HepG2 (cell line): Measurements from ENCODE around the gene FLAD1. TPM values are rescaled to one million over a fixed set of nuclear protein-coding genes. Genes with fewer than 3 reads are reported as not detected.

Experiments
- BRF2 ChIP-seq: sonication (generic); formaldehyde crosslinking; IDR thresholded peaks from 2 replicates; pipeline ENCODE4 v1.8.1; 2022; ENCODE audit warnings: mild to moderate bottlenecking, missing genetic modification reagents
- GABPB1 ChIP-seq: IDR thresholded peaks from 2 replicates; pipeline ENCODE4 v1.6.1; 2016; ENCODE audit warnings: mild to moderate bottlenecking, missing genetic modification reagents, moderate library complexity, missing compliant biosample characterization
- GZF1 ChIP-seq: sonication (generic); formaldehyde crosslinking; IDR thresholded peaks from 2 replicates; pipeline ENCODE4 v1.5.1; 2020; ENCODE audit warnings: mild to moderate bottlenecking, missing genetic modification reagents
- ISL2 ChIP-seq: sonication (generic); formaldehyde crosslinking; IDR thresholded peaks from 2 replicates; pipeline ENCODE4 v1.5.0; 2020; ENCODE audit warnings: missing genetic modification reagents
- KDM6A ChIP-seq: IDR thresholded peaks from 2 replicates; pipeline ENCODE4 v1.6.1; 2016; ENCODE audit warnings: low read depth
- KLF15 ChIP-seq: sonication (generic); formaldehyde crosslinking; IDR thresholded peaks from 2 replicates; pipeline ENCODE4 v1.8.1; 2023; ENCODE audit warnings: borderline replicate concordance, mild to moderate bottlenecking, inconsistent platforms, missing genetic modification reagents, mixed read lengths
- KMT2B ChIP-seq: IDR thresholded peaks from 2 replicates; pipeline ENCODE4 v1.6.1; 2016; ENCODE audit warnings: missing genetic modification reagents, missing compliant biosample characterization
- LCORL ChIP-seq, 2 experiments: fragments of 450-650 bp in 1 of 2; sonication (generic) in 1 of 2; formaldehyde crosslinking in 1 of 2; IDR thresholded peaks; 2 replicates each; pipeline versions ENCODE4 v1.5.0 to v1.6.1; 2017 to 2020; ENCODE audit warnings: antibody characterized with exemption in 1 of 2, missing genetic modification reagents in 1 of 2
- MIER3 ChIP-seq: IDR thresholded peaks from 2 replicates; pipeline ENCODE4 v1.6.1; 2016; ENCODE audit warnings: missing compliant biosample characterization, borderline replicate concordance
- MLLT10 ChIP-seq: sonication (generic); formaldehyde crosslinking; IDR thresholded peaks from 2 replicates; pipeline ENCODE4 v1.4.0; 2020; ENCODE audit warnings: missing genetic modification reagents
- MYC ChIP-seq: sonication (generic); formaldehyde crosslinking; IDR thresholded peaks from 2 replicates; pipeline ENCODE4 v1.9.0; 2021; ENCODE audit warnings: missing genetic modification reagents, borderline replicate concordance
- RBAK ChIP-seq: sonication (generic); formaldehyde crosslinking; IDR thresholded peaks from 2 replicates; pipeline ENCODE4 v1.5.1; 2020; ENCODE audit warnings: mild to moderate bottlenecking, missing genetic modification reagents
- TAF15 ChIP-seq: fragments of 200-400 bp; formaldehyde crosslinking; IDR thresholded peaks from one replicate; pipeline ENCODE4 v1.6.1; 2018; ENCODE audit warnings: mild to moderate bottlenecking, low read depth, low read length; ENCODE audit not compliant: poor library complexity, severe bottlenecking
- TARDBP ChIP-seq: sonication (generic); formaldehyde crosslinking; IDR thresholded peaks from 2 replicates; pipeline ENCODE4 v1.8.0; 2022; ENCODE audit warnings: mild to moderate bottlenecking, missing genetic modification reagents
- TEAD3 ChIP-seq: optimal IDR thresholded peaks from 2 replicates; pipeline ENCODE3; 2016; ENCODE audit warnings: borderline replicate concordance
- TFAP4 ChIP-seq: sonication (generic); IDR thresholded peaks from 2 replicates; pipeline ENCODE4 v1.6.1; 2016; ENCODE audit warnings: low read depth, borderline replicate concordance
- ZBTB2 ChIP-seq: sonication (generic); formaldehyde crosslinking; IDR thresholded peaks from 2 replicates; pipeline ENCODE4 v1.8.0; 2022; ENCODE audit warnings: low read depth, missing genetic modification reagents
- ZBTB46 ChIP-seq: sonication (generic); formaldehyde crosslinking; IDR thresholded peaks from 2 replicates; pipeline ENCODE4 v1.4.0; 2020; ENCODE audit warnings: mild to moderate bottlenecking, missing genetic modification reagents, borderline replicate concordance
- ZNF225 ChIP-seq: sonication (generic); formaldehyde crosslinking; IDR thresholded peaks from 2 replicates; pipeline ENCODE4 v1.4.0; 2020; ENCODE audit warnings: mild to moderate bottlenecking, missing genetic modification reagents
- ZNF333 ChIP-seq: sonication (generic); formaldehyde crosslinking; IDR thresholded peaks from 2 replicates; pipeline ENCODE4 v1.4.0; 2020; ENCODE audit warnings: mild to moderate bottlenecking, missing genetic modification reagents, borderline replicate concordance
- ZNF510 ChIP-seq: sonication (generic); formaldehyde crosslinking; IDR thresholded peaks from 2 replicates; pipeline ENCODE4 v1.4.0; 2020; ENCODE audit warnings: low read depth, mild to moderate bottlenecking, missing genetic modification reagents
- ZNF547 ChIP-seq: sonication (generic); formaldehyde crosslinking; IDR thresholded peaks from 2 replicates; pipeline ENCODE4 v1.5.1; 2020; ENCODE audit warnings: mild to moderate bottlenecking, missing genetic modification reagents
- ZNF557 ChIP-seq: sonication (generic); formaldehyde crosslinking; IDR thresholded peaks from 2 replicates; pipeline ENCODE4 v1.4.0; 2020; ENCODE audit warnings: missing genetic modification reagents
- ZNF564 ChIP-seq: sonication (generic); formaldehyde crosslinking; IDR thresholded peaks from 2 replicates; pipeline ENCODE4 v1.8.1; 2023; ENCODE audit warnings: mild to moderate bottlenecking, missing genetic modification reagents
- ZNF674 ChIP-seq: sonication (generic); formaldehyde crosslinking; IDR thresholded peaks from 2 replicates; pipeline ENCODE4 v1.5.0; 2020; ENCODE audit warnings: low read depth, mild to moderate bottlenecking, missing genetic modification reagents
- ZNF678 ChIP-seq: sonication (generic); formaldehyde crosslinking; IDR thresholded peaks from 2 replicates; pipeline ENCODE4 v1.4.0; 2020; ENCODE audit warnings: mild to moderate bottlenecking, missing genetic modification reagents
- ZNF746 ChIP-seq: sonication (generic); formaldehyde crosslinking; IDR thresholded peaks from 2 replicates; pipeline ENCODE4 v1.8.0; 2022; ENCODE audit warnings: mild to moderate bottlenecking, missing genetic modification reagents
- polyA plus RNA-seq, 8 experiments: library from polyadenylated mRNA; depleted of rRNA in 3 of 8; stranded (reverse) in 7 of 8; unstranded in 1 of 8; fragments of >200 nt; fragmentation: Illumina TruSeq in 4 of 8; extraction: Trizol in 4 of 8; gene quantifications; 2 replicates each; pipeline versions ENCODE4 v1.2.1 to v1.2.3, GENCODE V29; 2011 to 2016; ENCODE audit warnings: low read depth in 4 of 8, missing spikeins in 1 of 8, mixed read lengths in 1 of 8; ENCODE audit not compliant: insufficient read depth in 1 of 8
- total RNA-seq, 5 experiments: library from RNA; depleted of rRNA; stranded (reverse); fragments of >200 nt; fragmentation: Illumina TruSeq; extraction: Trizol; gene quantifications; 2 replicates each; pipeline ENCODE4 v1.2.3, GENCODE V29; 2016; ENCODE audit warnings: low read depth in 1 of 5

FLAD1 gene
- total and polyA plus RNA-seq, 2 of the 13 experiments (the other 11 are each of a cell fraction or from before 2014, with no cell fraction given) = 25.9 to 32.8 TPM

- TF ChIP-seq ZBTB46 (CRISPR knock-in tag) = peak; percentile 97
- no peak for TF ChIP-seq KDM6A (CRISPR knock-in tag)
- peak; percentile 83; the same call in 1 of the 2 replicates for TF ChIP-seq KMT2B (CRISPR knock-in tag)
- TF ChIP-seq MLLT10 (CRISPR knock-in tag) = no peak
- TF ChIP-seq ZBTB2 (CRISPR knock-in tag) = peak; percentile 96
- peak; percentile 99 for TF ChIP-seq BRF2 (CRISPR knock-in tag)
- TF ChIP-seq TARDBP (CRISPR knock-in tag) = peak; percentile 97
- peak; percentile 94; the same call in 1 of the 2 replicates for TF ChIP-seq ZNF674
- TF ChIP-seq ZNF547 (CRISPR knock-in tag) = peak; percentile 99
- TF ChIP-seq ZNF510 (CRISPR knock-in tag) = peak; percentile 100
- TF ChIP-seq RBAK (CRISPR knock-in tag) = peak; percentile 80; the same call in 1 of the 2 replicates
- peak; percentile 97; the same call in 1 of the 2 replicates for TF ChIP-seq KLF15
- 0 out of 2 replicates have a peak, but pooled peaks have one; percentile 88 for TF ChIP-seq ZNF333
- TF ChIP-seq MYC (CRISPR knock-in tag) = peak; percentile 95
- peak; percentile 97 for TF ChIP-seq ZNF557 (CRISPR knock-in tag)
- TF ChIP-seq ZNF678 (CRISPR knock-in tag) = peak; percentile 99
- peak; percentile 97 for TF ChIP-seq ZNF564 (CRISPR knock-in tag)
- TF ChIP-seq ISL2 (CRISPR knock-in tag) = peak; percentile 60; the same call in 1 of the 2 replicates
- peak; percentile 83 for TF ChIP-seq ZNF746 (CRISPR knock-in tag)
- TF ChIP-seq TEAD3 (CRISPR knock-in tag) = peak; percentile 84
- TF ChIP-seq GABPB1 (CRISPR knock-in tag) = peak; percentile 88
- TF ChIP-seq TFAP4 = no peak
- TF ChIP-seq GZF1 (CRISPR knock-in tag) = peak; percentile 95
- peak; percentile 61; the same call in 1 of the 2 replicates for TF ChIP-seq MIER3 (CRISPR knock-in tag)
- TF ChIP-seq TAF15 = no peak
- TF ChIP-seq LCORL (IDR thresholded peaks at IDR 0.05) = no peak
- TF ChIP-seq LCORL (CRISPR knock-in tag; IDR thresholded peaks at IDR 0.05) = peak; percentile 95
- TF ChIP-seq ZNF225 (CRISPR knock-in tag) = peak; percentile 94
Observed at GRCh38 chr1:154936555-154937084, 46.5 kb upstream of the FLAD1 start, which contains the start of gene PMVK (continued).
